Measurements from ENCODE around the gene EDNRA.

Gene EDNRA

GRCh38 chr4:147542229-147542990 lies 61.5 kb downstream of the EDNRA start:
- DNase-seq (ENCODE audit: low spot score) = no peak

- DNase-seq (ENCODE audit: low spot score) = no peak
Measured at GRCh38 chr4:147543034-147543433, 62.1 kb downstream of the EDNRA start.

GRCh38 chr4:147546349-147546748 lies 65.5 kb downstream of the EDNRA start:
- no peak for DNase-seq (ENCODE audit: low spot score)

GRCh38 chr4:147547314-147548056 lies 66.6 kb downstream of the EDNRA start:
- no peak for DNase-seq (ENCODE audit: low spot score)

- DNase-seq (ENCODE audit: low spot score) = no peak
Measured at GRCh38 chr4:147548256-147548655, 67.4 kb downstream of the EDNRA start.

GRCh38 chr4:147550626-147551246 lies 69.8 kb downstream of the EDNRA start:
- DNase-seq (ENCODE audit: low spot score) = no peak

- DNase-seq (ENCODE audit: low spot score) = no peak
Measured at GRCh38 chr4:147560625-147561024, 79.7 kb downstream of the EDNRA start.

GRCh38 chr4:147566762-147567161 lies 85.9 kb downstream of the EDNRA start:
- DNase-seq (ENCODE audit: low spot score) = no peak

- no peak for DNase-seq (ENCODE audit: low spot score)
Measured at GRCh38 chr4:147567276-147567675, 86.4 kb downstream of the EDNRA start.

- no peak for DNase-seq (ENCODE audit: low spot score)
Measured at GRCh38 chr4:147570616-147571015, 89.7 kb downstream of the EDNRA start.

GRCh38 chr4:147571036-147571770 lies 90.3 kb downstream of the EDNRA start:
- DNase-seq (ENCODE audit: low spot score) = no peak

- no peak for DNase-seq (ENCODE audit: low spot score)
Measured at GRCh38 chr4:147576084-147576483, 95.2 kb downstream of the EDNRA start.

GRCh38 chr4:147578051-147578476 lies 97.2 kb downstream of the EDNRA start:
- DNase-seq (ENCODE audit: low spot score) = no peak

- DNase-seq (ENCODE audit: low spot score) = no peak
Measured at GRCh38 chr4:147578593-147578992, 97.7 kb downstream of the EDNRA start.

- DNase-seq (ENCODE audit: low spot score) = no peak
Measured at GRCh38 chr4:147580396-147580795, 99.5 kb downstream of the EDNRA start.

GRCh38 chr4:147581606-147582350 lies 100.9 kb downstream of the EDNRA start:
- DNase-seq (ENCODE audit: low spot score) = no peak

- DNase-seq (ENCODE audit: low spot score) = no peak
Measured at GRCh38 chr4:147582386-147583060, 101.6 kb downstream of the EDNRA start.

- DNase-seq (ENCODE audit: low spot score) = no peak
Measured at GRCh38 chr4:147583876-147584275, 103.0 kb downstream of the EDNRA start.

- no peak for DNase-seq (ENCODE audit: low spot score)
Measured at GRCh38 chr4:147586032-147586431, 105.1 kb downstream of the EDNRA start.

- DNase-seq (ENCODE audit: low spot score) = no peak
Measured at GRCh38 chr4:147586637-147587036, 105.7 kb downstream of the EDNRA start.

- no peak for DNase-seq (ENCODE audit: low spot score)
Measured at GRCh38 chr4:147587041-147587440, 106.1 kb downstream of the EDNRA start.
